ENCODE results near the gene CDHR3. TPM values are rescaled to one million over a fixed set of nuclear protein-coding genes. Genes with fewer than 3 reads are reported as not detected.

CDHR3 gene, protein sequence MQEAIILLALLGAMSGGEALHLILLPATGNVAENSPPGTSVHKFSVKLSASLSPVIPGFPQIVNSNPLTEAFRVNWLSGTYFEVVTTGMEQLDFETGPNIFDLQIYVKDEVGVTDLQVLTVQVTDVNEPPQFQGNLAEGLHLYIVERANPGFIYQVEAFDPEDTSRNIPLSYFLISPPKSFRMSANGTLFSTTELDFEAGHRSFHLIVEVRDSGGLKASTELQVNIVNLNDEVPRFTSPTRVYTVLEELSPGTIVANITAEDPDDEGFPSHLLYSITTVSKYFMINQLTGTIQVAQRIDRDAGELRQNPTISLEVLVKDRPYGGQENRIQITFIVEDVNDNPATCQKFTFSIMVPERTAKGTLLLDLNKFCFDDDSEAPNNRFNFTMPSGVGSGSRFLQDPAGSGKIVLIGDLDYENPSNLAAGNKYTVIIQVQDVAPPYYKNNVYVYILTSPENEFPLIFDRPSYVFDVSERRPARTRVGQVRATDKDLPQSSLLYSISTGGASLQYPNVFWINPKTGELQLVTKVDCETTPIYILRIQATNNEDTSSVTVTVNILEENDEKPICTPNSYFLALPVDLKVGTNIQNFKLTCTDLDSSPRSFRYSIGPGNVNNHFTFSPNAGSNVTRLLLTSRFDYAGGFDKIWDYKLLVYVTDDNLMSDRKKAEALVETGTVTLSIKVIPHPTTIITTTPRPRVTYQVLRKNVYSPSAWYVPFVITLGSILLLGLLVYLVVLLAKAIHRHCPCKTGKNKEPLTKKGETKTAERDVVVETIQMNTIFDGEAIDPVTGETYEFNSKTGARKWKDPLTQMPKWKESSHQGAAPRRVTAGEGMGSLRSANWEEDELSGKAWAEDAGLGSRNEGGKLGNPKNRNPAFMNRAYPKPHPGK
- 1 to 10 TPM; 5.8 to 6.0 TPM for total RNA-seq
- 1 to 10 TPM in 2 of 3 donors, under 1 TPM in 1; 0.63 to 2.0 (median 1.4) TPM for polyA plus RNA-seq
- total RNA-seq: 0.58 to 14.9 (median 3.8) reads per million in 6 experiments

DNA sequence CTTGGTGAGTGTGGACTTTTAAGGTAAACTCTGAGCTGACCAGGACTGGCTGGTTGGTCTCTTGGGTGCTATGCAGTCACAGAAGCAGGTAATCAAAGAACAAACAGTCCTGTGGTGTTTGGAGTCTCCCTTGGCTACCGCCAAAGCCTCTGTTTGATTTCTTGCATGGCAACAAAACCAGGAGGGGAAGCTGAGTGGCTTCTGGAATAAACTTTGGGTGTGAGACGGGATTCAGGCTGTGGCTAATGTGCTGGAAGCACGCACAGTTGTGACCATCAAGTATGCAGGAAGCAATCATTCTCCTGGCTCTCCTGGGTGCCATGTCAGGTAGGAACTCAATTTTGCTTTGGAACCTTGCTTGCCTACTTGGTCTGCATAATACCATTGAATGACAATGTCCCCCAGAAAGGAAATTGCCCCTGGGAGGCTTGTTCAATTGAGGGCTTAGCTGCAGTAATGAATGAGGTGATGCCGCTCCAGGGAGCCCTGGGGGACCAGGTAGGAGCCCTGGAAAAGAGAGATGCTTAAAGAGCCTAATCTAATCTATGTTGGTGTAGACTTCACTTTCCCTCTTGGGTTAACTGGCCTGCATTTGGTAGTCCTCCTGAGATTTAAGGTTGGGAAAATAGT, at the start of gene CDHR3:
Gene CDHR3, plus strand, starts transcription at position 227 of the 630 bp plus-strand sequence. Its CDS starts 55 bp downstream, at position 282.
- POLR2A ChIA-PET: no interaction called here
- no peaks in the 10 kb centered on the region for H3K36me3 Mint-ChIP-seq

DNA sequence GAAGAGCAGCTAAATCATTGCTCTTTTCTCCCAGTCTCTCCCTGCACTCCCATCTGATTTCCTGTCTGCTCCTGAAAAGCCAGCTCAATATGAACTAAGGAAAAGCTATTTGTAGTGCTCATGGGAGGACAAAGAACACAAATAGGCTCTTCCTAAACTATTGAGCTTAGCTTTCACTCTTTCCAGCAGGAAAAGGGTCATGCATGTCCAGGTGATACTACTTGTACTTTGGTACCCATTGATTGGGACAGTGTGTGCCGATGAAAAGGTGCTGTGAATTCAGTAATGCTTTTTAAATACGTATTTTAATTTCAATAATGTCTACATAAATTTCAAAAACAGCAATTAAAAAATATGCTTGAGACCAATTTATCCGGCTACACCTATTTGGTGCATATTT, 49.1 kb upstream of the CDHR3 start:
- POLR2A ChIA-PET: no interaction called here
- Mint-ChIP-seq H3K9me3 (peaks cover 0 to 8% (median 0%) of the 10 kb centered on the region in 9 donors), H3K4me1 (peaks cover 5 to 11% (median 8%) of the 10 kb centered on the region in 4 donors), H3K27me3 (no peaks in the 10 kb centered on the region), H3K27ac (no peak overlapping the region), H3K36me3 (peaks cover 4 to 20% (median 13%) of the 10 kb centered on the region in 3 donors), H3K4me3 (no peak overlapping the region)
- DNase-seq (no peak), ATAC-seq (no peak)

More for the DNA sequence above, at the start of gene CDHR3:
- DNase-seq: no peak
- no peak for ATAC-seq
- peak within 1 kb of the TSS in 3 of 10 donors; percentile 21 to 56 (median 21) for H3K27ac Mint-ChIP-seq
- no peaks in the 10 kb centered on the region for H3K27me3 Mint-ChIP-seq
- peaks cover 0 to 7% (median 0%) of the 10 kb centered on the region in 9 donors for H3K9me3 Mint-ChIP-seq
- H3K4me3 Mint-ChIP-seq: no peak within 1 kb of the TSS
- peaks cover 0 to 1% (median 0%) of the 10 kb centered on the region in 4 donors for H3K4me1 Mint-ChIP-seq

DNA sequence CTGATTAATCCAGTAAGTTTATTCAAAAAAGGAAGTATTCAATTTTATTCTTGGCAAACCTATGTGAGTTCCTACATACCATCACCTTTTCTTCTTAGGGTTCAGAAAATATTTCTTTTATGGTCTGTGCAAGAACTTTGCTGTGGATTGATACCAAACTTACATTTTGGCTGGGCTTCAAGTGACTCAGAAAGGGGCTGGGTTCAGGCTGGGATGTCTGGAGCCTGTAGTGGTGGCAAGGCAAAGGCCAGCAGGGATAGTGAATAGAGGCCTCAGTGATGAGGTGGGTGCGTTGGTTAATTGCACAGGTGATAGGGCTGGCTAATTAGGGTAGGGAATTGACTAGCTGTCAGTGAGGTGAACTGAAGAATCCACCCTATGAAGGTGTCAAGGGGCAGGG, 46.5 kb upstream of the CDHR3 start:
- Mint-ChIP-seq H3K36me3 (peaks cover 7 to 15% (median 8%) of the 10 kb centered on the region in 3 donors), H3K9me3 (no peaks in the 10 kb centered on the region), H3K27ac (no peak overlapping the region), H3K4me1 (peaks cover 0 to 12% (median 6%) of the 10 kb centered on the region in 4 donors), H3K4me3 (no peak overlapping the region), H3K27me3 (no peaks in the 10 kb centered on the region)
- DNase-seq (no peak), ATAC-seq (no peak)
- POLR2A ChIA-PET: no interaction called here

DNA sequence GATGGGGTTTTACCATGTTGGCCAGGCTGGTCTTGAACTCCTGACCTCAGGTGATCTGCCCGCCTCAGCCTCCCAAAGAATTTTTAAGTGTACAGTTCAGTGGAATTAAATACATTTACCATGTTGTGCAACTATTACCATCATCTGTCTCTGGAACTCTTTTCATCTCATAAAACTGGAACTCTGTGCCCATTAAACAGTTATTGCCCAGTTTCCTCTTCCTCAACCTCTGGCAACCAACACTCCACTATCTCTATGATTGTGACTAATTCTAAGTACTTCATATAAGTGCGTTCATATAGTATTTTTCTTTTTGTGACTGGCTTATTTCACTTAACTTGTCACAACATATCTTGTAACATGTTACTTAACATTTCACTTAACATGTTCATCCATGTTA, 45.4 kb upstream of the CDHR3 start:
- DNase-seq (no peak), ATAC-seq (no peak)
- Mint-ChIP-seq H3K36me3 (peaks cover 3 to 17% (median 7%) of the 10 kb centered on the region in 3 donors), H3K27me3 (no peaks in the 10 kb centered on the region), H3K4me3 (no peak overlapping the region), H3K4me1 (peaks cover 0 to 12% (median 6%) of the 10 kb centered on the region in 4 donors), H3K27ac (no peak overlapping the region), H3K9me3 (no peaks in the 10 kb centered on the region)
- POLR2A ChIA-PET: no interaction called here

DNA sequence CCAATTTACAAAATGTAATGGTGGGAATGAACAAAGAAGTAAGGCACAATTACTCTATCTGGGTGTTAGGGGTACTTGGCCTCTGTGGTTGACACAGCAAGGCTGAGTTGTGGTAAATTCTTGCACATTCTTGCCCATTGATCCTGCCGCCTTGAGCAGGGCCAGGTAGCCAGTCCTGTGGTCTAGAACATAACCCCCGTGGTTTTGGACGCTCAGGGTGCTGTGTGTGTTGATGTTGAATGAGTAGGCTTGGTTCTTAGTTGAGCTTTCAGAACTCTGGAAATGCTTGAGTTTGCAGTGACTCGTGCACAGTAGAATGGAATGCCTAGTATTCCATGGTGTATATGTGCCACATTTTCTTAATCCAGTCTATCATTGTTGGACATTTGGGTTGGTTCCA, 42.3 kb upstream of the CDHR3 start:
- no peak for DNase-seq
- ATAC-seq: no peak
- Mint-ChIP-seq H3K4me3 (no peak overlapping the region), H3K27ac (no peak overlapping the region), H3K27me3 (no peaks in the 10 kb centered on the region), H3K4me1 (peaks cover 21 to 41% (median 25%) of the 10 kb centered on the region in 4 donors), H3K36me3 (peaks cover 7 to 21% (median 11%) of the 10 kb centered on the region in 3 donors), H3K9me3 (peaks cover 0 to 21% (median 2%) of the 10 kb centered on the region in 9 donors)
- POLR2A ChIA-PET: no interaction called here

DNA sequence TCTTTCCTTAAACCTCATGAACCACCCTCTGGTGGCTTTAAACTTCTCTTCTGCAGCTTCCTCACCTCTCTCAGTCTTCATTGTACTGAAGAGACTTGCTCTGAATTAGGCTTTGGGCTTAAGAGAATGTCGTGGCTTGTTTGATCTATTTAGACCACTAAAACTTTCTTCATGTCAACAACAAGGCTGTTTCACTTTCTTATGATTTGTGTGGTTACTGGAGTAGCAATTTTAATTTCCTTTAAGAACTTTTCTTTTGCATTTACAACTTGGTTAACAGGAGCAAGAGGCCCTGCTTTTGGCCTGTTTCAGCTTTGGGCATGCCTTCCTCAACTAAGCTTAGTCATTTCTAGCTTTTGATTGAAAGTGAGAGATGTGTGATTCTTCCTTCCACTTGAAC, 38.1 kb upstream of the CDHR3 start:
- Mint-ChIP-seq H3K4me3 (peak overlapping the region in 9 of 10 donors; percentile 2 to 68 (median 57)), H3K27ac (peak overlapping the region; percentile 63 to 95 (median 81)), H3K36me3 (peaks cover 2 to 8% (median 8%) of the 10 kb centered on the region in 3 donors), H3K4me1 (peaks cover 23 to 43% (median 35%) of the 10 kb centered on the region in 4 donors), H3K27me3 (no peaks in the 10 kb centered on the region), H3K9me3 (peaks cover 0 to 21% (median 2%) of the 10 kb centered on the region in 9 donors)
- ATAC-seq (peak; percentile 95), DNase-seq (peak in 5 of 10 donors; percentile 6 to 84 (median 62))
- POLR2A ChIA-PET: interaction anchor here (1.0 to 2.2 kb wide), 6 partner anchors 10 to 233 kb away, joined by 3 to 7 read pairs (median 4); no protein-coding TSS in a partner anchor

DNA sequence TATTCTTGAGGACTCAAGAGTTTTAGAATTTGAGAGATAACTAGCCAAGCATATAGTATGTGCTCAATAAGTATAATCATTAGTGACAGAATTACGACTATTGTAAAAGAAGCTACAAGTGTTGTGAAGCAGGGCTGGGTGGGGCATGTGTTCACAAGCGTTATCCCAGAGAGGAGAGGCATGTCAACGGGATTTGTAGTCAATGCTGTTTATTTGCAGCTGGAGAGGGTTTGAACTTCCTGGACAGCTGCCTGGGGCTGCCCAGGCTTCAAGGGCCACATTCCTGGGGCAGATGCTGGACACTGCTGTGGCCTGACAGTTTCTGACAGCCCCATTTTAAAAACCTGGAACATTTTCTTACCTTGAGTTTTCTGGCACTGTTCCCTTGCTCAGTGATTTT, 36.9 kb upstream of the CDHR3 start:
- POLR2A ChIA-PET: interaction anchor here (2.2 kb wide), 1 partner anchor 8 kb away, joined by 7 read pairs; no protein-coding TSS in a partner anchor
- peak overlapping the region in 4 of 10 donors; percentile 18 to 64 (median 29) for H3K4me3 Mint-ChIP-seq
- peaks cover 23 to 44% (median 35%) of the 10 kb centered on the region in 4 donors for H3K4me1 Mint-ChIP-seq
- peaks cover 0 to 8% (median 8%) of the 10 kb centered on the region in 3 donors for H3K36me3 Mint-ChIP-seq
- peaks cover 0 to 21% (median 2%) of the 10 kb centered on the region in 9 donors for H3K9me3 Mint-ChIP-seq
- peak overlapping the region in 7 of 10 donors; percentile 31 to 89 (median 75) for H3K27ac Mint-ChIP-seq
- DNase-seq (no peak), ATAC-seq (no peak)
- H3K27me3 Mint-ChIP-seq: no peaks in the 10 kb centered on the region

DNA sequence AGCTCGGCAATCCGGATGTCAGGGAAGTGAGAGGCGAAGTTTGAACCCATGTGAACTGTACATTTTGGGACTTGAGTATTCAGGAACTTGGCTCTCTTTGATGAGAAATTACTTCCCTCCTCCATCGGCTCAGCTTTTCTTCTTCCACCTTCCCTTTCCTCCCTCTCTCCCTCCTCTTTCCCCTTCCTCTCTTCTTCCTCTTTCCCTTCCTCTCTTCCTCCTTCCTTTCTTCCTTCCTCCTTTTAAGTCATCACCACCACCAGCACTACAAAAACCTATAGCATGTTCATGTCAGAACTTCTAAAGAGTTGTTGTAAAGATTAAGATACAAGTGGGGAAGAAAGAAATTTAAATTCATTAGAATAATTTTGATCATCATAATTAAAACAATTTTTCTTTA, 31.9 kb upstream of the CDHR3 start:
- no peaks in the 10 kb centered on the region for H3K9me3 Mint-ChIP-seq
- no peaks in the 10 kb centered on the region for H3K27me3 Mint-ChIP-seq
- POLR2A ChIA-PET: interaction anchor here (1.3 kb wide), 1 partner anchor 7 kb away, joined by 4 read pairs; no protein-coding TSS in a partner anchor
- no peaks in the 10 kb centered on the region for H3K36me3 Mint-ChIP-seq
- ATAC-seq: no peak
- H3K27ac Mint-ChIP-seq: peak overlapping the region in 1 of 10 donors; percentile 29
- H3K4me3 Mint-ChIP-seq: no peak overlapping the region
- H3K4me1 Mint-ChIP-seq: peaks cover 13 to 26% (median 21%) of the 10 kb centered on the region in 4 donors
- DNase-seq: no peak

DNA sequence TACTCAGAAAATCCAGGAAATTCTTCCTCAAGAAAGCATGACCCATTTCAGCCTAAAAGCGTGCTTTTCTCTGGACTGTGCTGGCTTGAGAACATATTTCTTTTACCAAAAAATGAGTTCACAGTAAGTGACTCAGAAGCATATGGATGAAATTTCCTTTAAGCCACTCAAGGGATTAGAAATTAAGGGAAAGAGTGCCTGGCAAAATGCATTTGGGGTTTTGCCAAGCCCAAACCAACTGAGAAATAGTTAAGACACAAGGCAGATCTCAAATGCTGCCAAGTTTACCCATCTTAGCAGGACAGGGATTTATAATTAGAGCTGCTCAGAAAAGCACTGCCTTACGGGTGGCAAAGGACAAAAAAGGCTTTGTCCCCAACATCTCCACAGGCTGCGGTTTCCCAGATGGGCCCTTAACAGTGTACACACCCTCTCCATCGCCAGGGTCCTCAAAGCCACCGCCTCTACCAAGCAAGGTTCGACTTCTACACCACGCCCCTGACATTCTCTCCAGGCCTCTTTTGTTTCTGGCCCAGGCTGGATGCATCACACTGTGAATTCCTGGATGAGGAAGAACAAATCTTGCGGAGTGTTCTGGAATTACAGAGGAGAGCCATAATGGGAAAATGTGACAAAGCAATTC, 30.1 kb upstream of the CDHR3 start:
- ATAC-seq (no peak), DNase-seq (no peak)
- no peaks in the 10 kb centered on the region for H3K36me3 Mint-ChIP-seq
- H3K9me3 Mint-ChIP-seq: no peaks in the 10 kb centered on the region
- H3K4me1 Mint-ChIP-seq: peaks cover 7 to 17% (median 14%) of the 10 kb centered on the region in 4 donors
- H3K27me3 Mint-ChIP-seq: no peaks in the 10 kb centered on the region
- H3K27ac Mint-ChIP-seq: peak overlapping the region in 1 of 10 donors; percentile 63
- H3K4me3 Mint-ChIP-seq: no peak overlapping the region
- POLR2A ChIA-PET: interaction anchor here (1.3 kb wide), 1 partner anchor 9 kb away, joined by 4 read pairs; no protein-coding TSS in a partner anchor

DNA sequence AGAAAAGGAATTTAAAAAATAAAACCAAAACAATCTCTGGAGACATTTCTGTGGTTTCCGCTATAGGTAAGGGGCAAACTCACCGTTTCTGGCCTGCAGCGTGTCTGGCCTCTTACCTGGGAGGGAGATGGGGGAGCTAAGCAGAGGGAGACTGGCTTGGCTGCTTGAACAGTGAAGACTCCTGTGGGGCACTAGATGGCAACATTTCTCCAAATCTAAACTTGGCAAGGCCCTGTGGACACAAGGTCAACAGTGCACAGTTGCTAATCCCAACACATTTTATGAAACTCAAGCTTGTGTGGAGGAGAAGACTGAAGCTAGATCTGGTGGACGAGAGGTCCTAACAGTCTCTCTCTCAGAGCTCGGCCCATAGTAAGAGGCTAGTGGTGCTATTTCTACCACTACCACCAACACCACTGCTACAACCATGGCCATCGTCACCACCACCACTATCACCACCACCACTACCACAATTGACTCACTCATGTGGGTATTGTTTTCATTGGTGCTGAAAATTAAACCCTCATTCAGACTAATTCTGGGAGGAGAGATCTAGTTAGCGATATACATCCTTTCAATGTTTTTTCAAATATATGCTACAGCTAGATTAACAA, 28.4 kb upstream of the CDHR3 start:
- H3K27ac Mint-ChIP-seq: peak overlapping the region in 1 of 10 donors; percentile 38
- H3K4me3 Mint-ChIP-seq: no peak overlapping the region
- H3K36me3 Mint-ChIP-seq: no peaks in the 10 kb centered on the region
- H3K9me3 Mint-ChIP-seq: no peaks in the 10 kb centered on the region
- ATAC-seq: peak in 1 of 2 donors; percentile 70
- H3K27me3 Mint-ChIP-seq: no peaks in the 10 kb centered on the region
- peak in 2 of 10 donors; percentile 5 to 16 for DNase-seq
- POLR2A ChIA-PET: interaction anchor here (1.2 to 1.5 kb wide), 3 partner anchors 9 to 107 kb away, joined by 5 to 8 read pairs (median 7); no protein-coding TSS in a partner anchor
- H3K4me1 Mint-ChIP-seq: peaks cover 7 to 17% (median 16%) of the 10 kb centered on the region in 4 donors

DNA sequence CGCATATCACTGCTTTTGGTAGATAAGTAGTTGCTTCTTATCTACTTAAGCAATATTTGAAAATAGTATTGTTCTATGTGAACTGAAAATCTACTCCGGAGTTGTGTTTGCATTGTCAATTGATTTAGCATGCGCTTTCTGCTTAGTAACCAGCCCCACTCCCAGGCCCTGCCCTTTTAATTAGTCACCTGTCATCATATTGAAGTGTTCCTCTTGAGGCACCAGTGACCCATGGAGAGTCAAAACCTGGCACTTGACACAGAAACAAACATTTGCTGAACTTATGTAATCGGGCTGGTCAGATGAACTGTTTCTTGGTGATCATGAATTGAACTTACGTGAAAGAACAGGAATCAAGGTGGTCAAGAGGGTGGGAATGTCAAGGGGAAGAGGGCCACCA, 27.8 kb upstream of the CDHR3 start:
- POLR2A ChIA-PET: interaction anchor here (1.2 to 1.5 kb wide), 3 partner anchors 10 to 107 kb away, joined by 5 to 8 read pairs (median 7); no protein-coding TSS in a partner anchor
- Mint-ChIP-seq H3K4me1 (peaks cover 7 to 17% (median 15%) of the 10 kb centered on the region in 4 donors), H3K27ac (peak overlapping the region in 1 of 10 donors; percentile 9), H3K27me3 (no peaks in the 10 kb centered on the region), H3K9me3 (no peaks in the 10 kb centered on the region), H3K4me3 (no peak overlapping the region), H3K36me3 (no peaks in the 10 kb centered on the region)
- no peak for DNase-seq
- no peak for ATAC-seq

All from naive thymus-derived CD8-positive, alpha-beta T cell (primary cell).